B cell (primary cell): ENCODE measurements around the gene SARNP. TPM values are rescaled to one million over a fixed set of nuclear protein-coding genes. Genes with fewer than 3 reads are reported as not detected.

Source experiments
- ATAC-seq: fragments of 200-7000 bp; cut with Tn5 transposase; one replicate; pipeline ENCODE4 v1.10.0; 2021; ENCODE audit warnings: low read depth, mild to moderate bottlenecking, moderate number of reproducible peaks, moderate library complexity
- CTCF ChIA-PET: fragments of 350-600 bp; sonication (Branson Sonifier 250); formaldehyde crosslinking; loops from one replicate; lab custom pipeline; 2021; ENCODE audit warnings: antibody characterized with exemption, inconsistent platforms; lab: Charles Lee
- POLR2A ChIA-PET: fragments of 350-600 bp; sonication (Branson Sonifier 250); formaldehyde crosslinking; loops from one replicate; lab custom pipeline; 2021; ENCODE audit warnings: antibody characterized with exemption; lab: Charles Lee
- DNase-seq: peaks from one replicate; pipeline ENCODE4 v3.0.0; 2013
- H2AFZ ChIP-seq: 2 replicates; pipeline ENCODE4 v1.6.1; 2012; ENCODE audit warnings: mild to moderate bottlenecking, low read depth, low read length; ENCODE audit not compliant: insufficient read depth, poor library complexity, severe bottlenecking
- H3K27ac ChIP-seq, 2 donors: 1 replicate in 1 of 2; 2 replicates in 1 of 2; pipeline ENCODE4 v1.5.1; 2012 to 2013; ENCODE audit warnings: low read length in 2 of 2, mild to moderate bottlenecking in 2 of 2, moderate library complexity in 1 of 2
- H3K27me3 ChIP-seq, 4 experiments: fragments of 200-600 bp in 1 of 4; sonication (generic) in 1 of 4; replicated peaks in 1 of 4; 1 replicate in 2 of 4; 2 replicates in 2 of 4; pipeline versions ENCODE4 v1.6.1 to v1.7.0; 2013 to 2016; ENCODE audit warnings: low read length in 3 of 4, mild to moderate bottlenecking in 2 of 4, mixed read lengths in 1 of 4, moderate library complexity in 1 of 4; ENCODE audit not compliant: insufficient read depth in 4 of 4, control insufficient read depth in 3 of 4; ENCODE audit errors: control extremely low read depth in 1 of 4
- H3K36me3 ChIP-seq, 2 experiments: replicated peaks in 1 of 2; 1 replicate in 1 of 2; 2 replicates in 1 of 2; pipeline versions ENCODE4 v1.6.1 to v1.7.1; 2013; ENCODE audit warnings: low read length in 1 of 2; ENCODE audit not compliant: insufficient read depth in 2 of 2, control insufficient read depth in 1 of 2; ENCODE audit errors: control extremely low read depth in 1 of 2, extremely low read depth in 1 of 2
- H3K4me1 ChIP-seq, 2 donors: fragments of 200-600 bp in 1 of 2; sonication (generic) in 1 of 2; 1 replicate in 1 of 2; 2 replicates in 1 of 2; pipeline versions ENCODE4 v1.5.1 to v1.6.1; 2013 to 2017; ENCODE audit warnings: low read length in 2 of 2; ENCODE audit not compliant: control insufficient read depth in 2 of 2, insufficient read depth in 2 of 2
- H3K4me2 ChIP-seq: replicated peaks from 2 replicates; pipeline ENCODE3; 2012; ENCODE audit warnings: mild to moderate bottlenecking, low read depth, low read length; ENCODE audit not compliant: poor library complexity, severe bottlenecking
- H3K4me3 ChIP-seq, 5 experiments: fragments of 200-600 bp in 1 of 5; sonication (generic) in 1 of 5; 1 replicate in 3 of 5; 2 replicates in 2 of 5; pipeline versions ENCODE4 v1.5.1 to v1.7.0; 2011 to 2016; ENCODE audit warnings: low read length in 4 of 5, mild to moderate bottlenecking in 4 of 5, low read depth in 2 of 5, control low read depth in 1 of 5, moderate library complexity in 1 of 5; ENCODE audit not compliant: insufficient read depth in 1 of 5; ENCODE audit errors: control extremely low read depth in 1 of 5, extremely low read depth in 1 of 5
- H3K79me2 ChIP-seq: fragments of 200-600 bp; sonication (generic); one replicate; pipeline ENCODE4 v1.6.0; 2016; ENCODE audit warnings: low read length; ENCODE audit not compliant: control insufficient read depth, insufficient read depth
- H3K9ac ChIP-seq: fragments of 200-600 bp; sonication (generic); 2 replicates; pipeline ENCODE4 v1.6.1; 2017; ENCODE audit warnings: mild to moderate bottlenecking, low read length, moderate library complexity
- H3K9me3 ChIP-seq, 3 donors: one replicate each; pipeline versions ENCODE4 v1.6.1 to v1.7.1; 2013; ENCODE audit warnings: low read length in 2 of 3; ENCODE audit not compliant: control insufficient read depth in 2 of 3, insufficient read depth in 1 of 3; ENCODE audit errors: control extremely low read depth in 1 of 3
- H4K20me1 ChIP-seq: 2 replicates; pipeline ENCODE4 v1.6.0; 2012; ENCODE audit warnings: mild to moderate bottlenecking, low read length; ENCODE audit not compliant: insufficient read depth, control insufficient read depth, poor library complexity, severe bottlenecking
- H3K27ac Mint-ChIP-seq: one replicate; pipeline ENCODE4 v1.8.0; 2021; ENCODE audit warnings: mixed read lengths
- H3K27me3 Mint-ChIP-seq: one replicate; pipeline ENCODE4 v1.8.0; 2021; ENCODE audit warnings: mixed read lengths
- H3K4me1 Mint-ChIP-seq: one replicate; pipeline ENCODE4 v1.8.0; 2021; ENCODE audit warnings: mixed read lengths
- H3K4me3 Mint-ChIP-seq: one replicate; pipeline ENCODE4 v1.8.0; 2021; ENCODE audit warnings: mixed read lengths
- H3K9me3 Mint-ChIP-seq: one replicate; pipeline ENCODE4 v1.8.0; 2022; ENCODE audit warnings: mixed read lengths; ENCODE audit not compliant: insufficient read depth
- EZH2 ChIP-seq: IDR thresholded peaks from 2 replicates; pipeline ENCODE4 v1.6.1; 2012; ENCODE audit warnings: borderline replicate concordance, low read depth, mild to moderate bottlenecking, moderate library complexity, low read length; ENCODE audit not compliant: insufficient read depth, poor library complexity, severe bottlenecking
- WGBS: methylation state at CpG from one replicate; pipeline ENCODE4 v1.1.5; 2013; ENCODE audit warnings: missing lambda C conversion rate; ENCODE audit not compliant: insufficient coverage; 5-methylcytosine and 5-hydroxymethylcytosine counted together
- intact Hi-C: fragments of 100-400 bp; cut with micrococcal nuclease; formaldehyde crosslinking; loops from one replicate; pipeline ENCODE4 v1.10.0; 2022
- polyA plus RNA-seq: library from polyadenylated mRNA; depleted of rRNA; stranded (reverse); fragments of >200 nt; gene quantifications from 2 replicates; pipeline ENCODE4 v1.2.3, GENCODE V29; 2012
- total RNA-seq, 2 donors: library from RNA; stranded (reverse); fragments of 120-200 nt in 1 of 2; gene quantifications; 1 replicate in 1 of 2; 2 replicates in 1 of 2; pipeline versions ENCODE4 v1.2.3 to v1.2.4, GENCODE V29; 2013 to 2022
- TF ChIP-seq, protein P1 (sequence below): fragments of 200-600 bp; IDR thresholded peaks from one replicate; pipeline ENCODE4 v1.8.0; 2022; ENCODE audit warnings: antibody characterized with exemption, mild to moderate bottlenecking

Gene SARNP
- total and polyA plus RNA-seq, 2 donors (not counting 1 experiment from before 2014, with no cell fraction given) = 22.6 to 46.4 TPM

DNA sequence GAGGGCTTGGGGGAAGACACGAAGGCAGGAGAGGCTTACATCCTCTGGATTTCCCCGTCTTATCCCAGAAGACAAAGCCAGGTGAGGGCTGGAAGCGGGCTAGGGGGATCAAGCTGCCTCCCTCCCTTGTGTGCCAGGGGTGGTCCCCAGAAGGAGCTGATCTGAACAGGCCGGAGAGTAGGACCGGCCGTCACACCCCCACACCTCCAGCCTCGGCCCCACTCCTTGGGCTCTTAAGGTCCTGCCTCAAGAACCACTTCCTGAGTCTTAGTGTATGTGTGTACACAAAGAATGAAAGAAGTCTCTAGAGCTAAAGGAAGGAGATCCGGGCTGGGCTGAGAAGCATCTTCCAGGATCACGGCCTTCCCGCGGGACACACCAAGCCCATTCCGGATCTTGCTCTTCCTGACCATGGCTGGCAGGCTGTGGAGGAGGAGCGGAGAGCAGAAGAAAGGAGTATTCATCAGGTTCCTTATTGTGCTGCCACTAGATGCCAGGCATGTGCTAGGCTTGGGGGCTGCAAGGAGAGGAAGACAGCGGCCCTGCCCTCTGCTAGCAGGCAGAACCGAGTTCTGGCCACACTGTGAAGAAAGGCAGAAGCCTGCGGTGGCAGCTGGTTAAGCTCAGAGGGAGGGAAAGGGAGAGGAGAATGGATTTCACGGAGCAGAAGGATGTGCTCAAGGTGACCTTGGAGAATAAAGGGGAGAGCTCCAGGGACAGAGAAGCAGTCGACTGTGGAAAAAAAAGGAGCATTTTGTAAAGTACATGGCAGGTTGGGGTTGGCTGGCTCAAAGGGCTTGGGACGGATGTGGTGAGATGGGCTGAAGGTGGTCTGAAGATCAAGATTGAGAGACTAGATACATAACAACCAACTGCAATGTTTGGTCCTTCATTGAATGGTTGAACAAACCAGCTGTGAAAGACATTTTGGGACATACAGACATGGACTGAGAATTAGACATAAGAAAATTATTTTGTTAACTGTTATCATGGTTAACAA is 87.4 kb downstream of the SARNP start:
- H3K4me1 ChIP-seq = peaks cover 19 to 28% of the 10 kb centered on the region in 2 donors
- POLR2A ChIA-PET = interaction anchor here (0.6 to 2.0 kb wide), 7 partner anchors 8 to 1436 kb away, joined by 3 to 18 read pairs (median 4); partner anchors contain the start of genes BLOC1S1 and PA2G4
- ATAC-seq (peak; percentile 17), DNase-seq (peak; percentile 61)
- TF ChIP-seq EZH2 = no peak
- TF ChIP-seq, protein P1, sequence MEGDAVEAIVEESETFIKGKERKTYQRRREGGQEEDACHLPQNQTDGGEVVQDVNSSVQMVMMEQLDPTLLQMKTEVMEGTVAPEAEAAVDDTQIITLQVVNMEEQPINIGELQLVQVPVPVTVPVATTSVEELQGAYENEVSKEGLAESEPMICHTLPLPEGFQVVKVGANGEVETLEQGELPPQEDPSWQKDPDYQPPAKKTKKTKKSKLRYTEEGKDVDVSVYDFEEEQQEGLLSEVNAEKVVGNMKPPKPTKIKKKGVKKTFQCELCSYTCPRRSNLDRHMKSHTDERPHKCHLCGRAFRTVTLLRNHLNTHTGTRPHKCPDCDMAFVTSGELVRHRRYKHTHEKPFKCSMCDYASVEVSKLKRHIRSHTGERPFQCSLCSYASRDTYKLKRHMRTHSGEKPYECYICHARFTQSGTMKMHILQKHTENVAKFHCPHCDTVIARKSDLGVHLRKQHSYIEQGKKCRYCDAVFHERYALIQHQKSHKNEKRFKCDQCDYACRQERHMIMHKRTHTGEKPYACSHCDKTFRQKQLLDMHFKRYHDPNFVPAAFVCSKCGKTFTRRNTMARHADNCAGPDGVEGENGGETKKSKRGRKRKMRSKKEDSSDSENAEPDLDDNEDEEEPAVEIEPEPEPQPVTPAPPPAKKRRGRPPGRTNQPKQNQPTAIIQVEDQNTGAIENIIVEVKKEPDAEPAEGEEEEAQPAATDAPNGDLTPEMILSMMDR = peak; percentile 21
- H3K27me3 Mint-ChIP-seq = no peaks in the 10 kb centered on the region
- H3K4me1 Mint-ChIP-seq = peaks cover 35% of the 10 kb centered on the region
- peak overlapping the region; percentile 88 for H3K4me3 Mint-ChIP-seq
- H3K27ac ChIP-seq = peak overlapping the region; percentile 64 to 80
- no peaks in the 10 kb centered on the region for H3K79me2 ChIP-seq
- H4K20me1 ChIP-seq = no peaks in the 10 kb centered on the region
- H3K27ac Mint-ChIP-seq = peak overlapping the region; percentile 92
- peak overlapping the region; percentile 90 for H3K9ac ChIP-seq
- no peaks in the 10 kb centered on the region for H3K27me3 ChIP-seq
- H3K9me3 ChIP-seq = no peaks in the 10 kb centered on the region
- peaks cover 0 to 4% of the 10 kb centered on the region in 2 experiments for H3K36me3 ChIP-seq
- H3K9me3 Mint-ChIP-seq = no peaks in the 10 kb centered on the region
- peak overlapping the region; percentile 87 for H2AFZ ChIP-seq
- CTCF ChIA-PET = interaction anchor here (0.8 to 4.4 kb wide), 17 partner anchors 8 to 311 kb away, joined by 3 to 41 read pairs (median 5); partner anchors contain the start of genes BLOC1S1, ORMDL2, RDH5 and SARNP
- intact Hi-C loops = loop anchor here (1.0 kb wide), 2 partner anchors 8 to 14 kb away; partner anchors contain the start of gene BLOC1S1
- peak overlapping the region; percentile 100 for H3K4me2 ChIP-seq
- H3K4me3 ChIP-seq = peak overlapping the region; percentile 55 to 91 (median 77)
- WGBS = under 1% methylated on average over 14 of the region's 19 CpGs
